GM12801 (cell line): ENCODE data around the gene ZDHHC20.

Experiments used
- TF ChIP-seq, protein P1 (sequence below): IDR thresholded peaks from one replicate; pipeline ENCODE4 v1.5.1; 2011; ENCODE audit warnings: control low read depth; ENCODE audit not compliant: insufficient read length; ENCODE audit errors: extremely low read depth

ZDHHC20 gene

DNA sequence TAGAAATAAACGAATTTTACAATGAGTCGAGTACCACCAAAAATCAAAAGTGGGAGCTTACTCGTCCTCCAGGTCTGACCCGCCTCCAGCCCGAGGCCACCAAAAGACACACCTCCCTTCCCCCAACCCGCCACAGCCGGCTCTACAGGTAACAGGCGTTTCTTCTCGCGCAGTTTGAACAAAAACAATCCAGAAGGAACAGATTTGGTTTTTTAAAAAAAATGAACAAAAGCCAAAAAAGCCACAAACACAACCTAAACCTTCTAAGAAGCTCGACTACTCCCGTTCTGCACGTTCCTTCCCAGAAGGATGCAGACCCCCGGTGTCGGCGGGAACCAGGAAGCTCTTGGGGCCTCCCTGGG, 671 bp downstream of the ZDHHC20 start:
- TF ChIP-seq, protein P1, sequence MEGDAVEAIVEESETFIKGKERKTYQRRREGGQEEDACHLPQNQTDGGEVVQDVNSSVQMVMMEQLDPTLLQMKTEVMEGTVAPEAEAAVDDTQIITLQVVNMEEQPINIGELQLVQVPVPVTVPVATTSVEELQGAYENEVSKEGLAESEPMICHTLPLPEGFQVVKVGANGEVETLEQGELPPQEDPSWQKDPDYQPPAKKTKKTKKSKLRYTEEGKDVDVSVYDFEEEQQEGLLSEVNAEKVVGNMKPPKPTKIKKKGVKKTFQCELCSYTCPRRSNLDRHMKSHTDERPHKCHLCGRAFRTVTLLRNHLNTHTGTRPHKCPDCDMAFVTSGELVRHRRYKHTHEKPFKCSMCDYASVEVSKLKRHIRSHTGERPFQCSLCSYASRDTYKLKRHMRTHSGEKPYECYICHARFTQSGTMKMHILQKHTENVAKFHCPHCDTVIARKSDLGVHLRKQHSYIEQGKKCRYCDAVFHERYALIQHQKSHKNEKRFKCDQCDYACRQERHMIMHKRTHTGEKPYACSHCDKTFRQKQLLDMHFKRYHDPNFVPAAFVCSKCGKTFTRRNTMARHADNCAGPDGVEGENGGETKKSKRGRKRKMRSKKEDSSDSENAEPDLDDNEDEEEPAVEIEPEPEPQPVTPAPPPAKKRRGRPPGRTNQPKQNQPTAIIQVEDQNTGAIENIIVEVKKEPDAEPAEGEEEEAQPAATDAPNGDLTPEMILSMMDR = no peak

DNA sequence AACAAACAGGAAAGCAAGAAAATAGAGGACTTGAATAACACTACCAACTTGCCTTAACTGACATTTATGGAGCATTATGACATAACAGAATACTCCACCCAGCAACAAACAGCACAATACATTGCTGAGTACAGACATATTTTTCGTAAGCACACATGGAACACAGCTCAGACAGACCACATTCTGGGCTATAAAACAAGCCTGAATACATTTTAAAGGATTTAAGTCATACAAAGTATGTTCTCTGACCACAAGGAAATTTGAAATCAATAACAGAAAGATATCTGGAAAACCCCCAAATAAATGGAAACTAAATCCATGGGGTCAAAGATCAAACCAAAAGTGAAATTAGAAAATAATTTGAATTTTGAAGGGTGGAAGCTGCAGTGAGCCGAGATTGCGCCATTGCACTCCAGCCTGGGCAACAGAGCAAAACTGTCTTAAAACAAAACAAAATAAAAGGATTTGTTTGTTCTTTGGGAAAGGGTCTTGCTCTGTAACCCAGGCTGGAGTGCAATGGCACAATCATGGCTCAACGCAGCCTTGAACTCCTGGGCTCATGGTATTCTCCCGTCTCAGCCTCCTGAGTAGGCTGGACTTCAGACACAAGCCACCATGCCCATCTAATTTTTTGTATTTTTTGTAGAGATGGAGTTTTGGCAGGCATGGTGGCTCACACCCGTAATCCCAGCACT, 5.6 kb downstream of the ZDHHC20 start:
- TF ChIP-seq, protein P1 = no peak

DNA sequence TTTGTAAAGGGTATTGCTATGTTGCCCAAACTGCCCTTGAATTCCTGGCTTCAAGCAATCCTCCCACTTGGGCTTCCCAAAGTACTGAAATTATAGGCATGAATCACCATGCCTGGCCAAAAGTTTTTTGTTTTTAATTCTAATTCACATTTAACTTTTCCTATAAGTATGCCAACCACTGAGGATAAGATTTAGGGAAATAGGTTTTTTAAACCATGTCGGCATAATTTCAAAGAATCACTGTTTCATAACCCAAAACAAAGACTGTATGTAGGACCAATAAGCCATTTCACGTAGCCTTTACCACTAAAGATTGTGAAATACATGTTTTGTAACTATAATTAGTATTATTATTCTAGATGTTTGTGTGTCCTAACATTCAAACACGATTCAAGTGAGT, 8.2 kb downstream of the ZDHHC20 start:
- TF ChIP-seq, protein P1 = no peak

DNA sequence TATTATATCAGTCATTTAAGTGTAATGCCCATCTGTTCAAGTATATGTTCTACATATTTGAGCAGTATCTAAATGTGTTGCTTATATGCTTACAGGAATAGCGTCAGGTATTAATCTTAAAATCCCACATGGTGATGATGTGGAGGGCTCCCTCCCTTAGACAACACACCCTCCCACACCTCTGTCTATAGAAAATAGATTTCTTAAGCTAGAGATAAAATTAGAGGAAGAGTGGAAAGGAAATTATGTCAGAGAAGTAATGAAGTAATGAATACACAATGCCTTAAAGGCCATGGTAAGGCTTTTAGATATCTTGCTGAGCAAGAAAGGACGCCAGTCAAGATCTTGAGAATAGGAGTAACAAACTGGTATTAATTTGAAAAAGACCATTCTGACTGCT, 12.4 kb downstream of the ZDHHC20 start:
- TF ChIP-seq, protein P1 = no peak

DNA sequence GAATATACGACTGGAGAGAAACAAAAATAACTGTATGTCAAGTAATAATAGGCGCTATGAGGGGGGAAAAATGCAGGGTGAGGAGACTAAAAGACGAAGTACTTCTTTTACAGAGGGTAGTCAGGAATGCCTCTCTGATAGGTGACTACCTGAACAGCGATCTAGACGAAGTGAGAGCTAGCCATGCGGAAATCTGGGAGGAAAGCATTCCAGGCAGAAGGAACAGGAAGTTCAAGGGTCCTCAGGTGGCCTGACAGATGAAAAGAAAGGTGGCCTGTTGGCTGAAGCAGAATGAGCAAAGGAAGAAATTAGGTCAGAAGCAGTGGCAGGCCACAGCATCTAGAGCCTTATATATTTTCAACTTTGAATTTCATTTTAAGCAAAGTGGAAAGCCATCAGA, 13.3 kb downstream of the ZDHHC20 start:
- TF ChIP-seq, protein P1 = no peak

DNA sequence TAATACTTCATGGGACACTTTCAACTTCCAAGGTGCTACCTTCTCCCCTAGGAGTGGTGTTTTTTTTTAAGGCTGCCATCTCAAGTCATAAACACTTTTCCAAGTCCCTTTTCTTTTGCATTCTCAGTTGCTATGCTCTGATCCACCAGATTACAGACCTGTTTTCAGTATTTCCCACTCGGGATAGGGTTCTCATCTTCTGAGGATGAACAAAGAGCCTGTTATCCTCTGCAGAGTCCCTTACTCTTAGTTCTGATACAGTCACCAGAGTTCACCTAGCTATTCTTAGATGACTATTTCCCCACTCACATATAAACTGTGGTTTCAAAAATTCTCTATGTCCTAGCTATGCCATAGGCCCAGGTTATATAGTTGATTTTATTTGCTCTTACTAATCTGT, 15.9 kb downstream of the ZDHHC20 start:
- TF ChIP-seq, protein P1 = no peak

DNA sequence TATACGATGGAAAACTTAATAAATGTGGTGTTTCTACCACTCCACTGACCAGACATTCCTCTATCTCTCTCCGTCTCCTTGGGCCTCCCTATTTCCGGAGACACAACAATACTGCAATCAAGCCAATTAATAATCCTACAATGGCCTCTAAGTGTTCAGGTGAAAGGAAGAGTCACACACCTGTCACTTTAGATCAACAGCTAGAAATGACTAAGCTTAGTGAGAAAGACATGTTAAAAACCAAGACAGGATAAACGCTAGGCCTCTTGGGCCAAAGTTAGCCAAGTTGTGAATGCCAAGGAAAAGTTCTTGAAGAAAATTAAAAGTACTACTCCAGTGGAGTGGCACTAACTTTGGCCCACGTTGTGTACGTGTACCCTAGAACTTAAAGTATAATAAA, 22.5 kb downstream of the ZDHHC20 start:
- TF ChIP-seq, protein P1 = no peak
